HCT116 (cell line): ENCODE data around the gene TRIOBP. TPM values are rescaled to one million over a fixed set of nuclear protein-coding genes. Genes with fewer than 3 reads are reported as not detected.

Experiments used
- ATAC-seq: fragments of 200-7000 bp; cut with Tn5 transposase; 2 replicates; pipeline ENCODE4 v1.9.1; 2020; ENCODE audit warnings: mild to moderate bottlenecking, moderate library complexity
- BruUV-seq: library from RNA; stranded (reverse); fragments of 400-500 nt; replicated peaks from 2 replicates; lab custom pipeline; 2021; lab: Mats Ljungman, UMichigan
- CTCF ChIA-PET: fragments of 300-600 bp; sonication (Branson Sonifier 250); formaldehyde crosslinking; loops from one replicate; lab custom pipeline; 2021; ENCODE audit warnings: antibody characterized with exemption; lab: Charles Lee
- POLR2A ChIA-PET: fragments of 300-600, 350-600 bp; sonication (Branson Sonifier 250); formaldehyde crosslinking; loops from one replicate; lab custom pipeline; 2021; ENCODE audit warnings: antibody characterized with exemption; lab: Charles Lee
- RAD21 ChIA-PET, 2 experiments: fragments of 300-600 bp; sonication (Branson Sonifier 250); formaldehyde crosslinking; loops; one replicate each; lab custom pipeline; 2023; ENCODE audit warnings: low total read pairs in 2 of 2; ENCODE audit not compliant: uncharacterized antibody in 2 of 2, unreplicated experiment in 2 of 2, low non-redundant PET in 1 of 2; lab: Charles Lee
- DNase-seq: peaks from one replicate; pipeline ENCODE4 v3.0.0-alpha.2; 2010; ENCODE audit warnings: low read depth, low spot score
- H2AFZ ChIP-seq: fragments of 200-600 bp; shearing (Covaris generic), sonication (generic); 2 replicates; pipeline ENCODE4 v1.6.1; 2017; ENCODE audit warnings: low read depth, mixed run types, mixed read lengths, antibody characterized with exemption, low read length; ENCODE audit not compliant: poor library complexity, severe bottlenecking
- H3K27ac ChIP-seq: 2 replicates; pipeline ENCODE4 v1.5.1; 2012; ENCODE audit warnings: low read depth, low read length
- H3K27me3 ChIP-seq: fragments of 200-600 bp; sonication (generic); 2 replicates; pipeline ENCODE4 v1.6.1; 2016; ENCODE audit warnings: mixed run types, low read length, mixed read lengths; ENCODE audit not compliant: insufficient read depth
- H3K36me3 ChIP-seq, 2 experiments: fragments of 200-500 bp in 1 of 2; fragments of 200-600 bp in 1 of 2; sonication (Bioruptor generic) in 1 of 2; sonication (generic) in 1 of 2; 2 replicates each; pipeline versions ENCODE4 v1.5.1 to v1.6.1; 2014 to 2016; ENCODE audit warnings: low read length in 2 of 2, inconsistent platforms in 1 of 2, mixed read lengths in 1 of 2, mixed run types in 1 of 2; ENCODE audit not compliant: insufficient read depth in 2 of 2, control insufficient read depth in 1 of 2
- H3K4me1 ChIP-seq, 2 experiments: fragments of 200-600 bp in 1 of 2; sonication (generic) in 1 of 2; 2 replicates each; pipeline versions ENCODE4 v1.5.1 to v1.6.1; 2012 to 2017; ENCODE audit warnings: low read length in 2 of 2, inconsistent platforms in 1 of 2, mild to moderate bottlenecking in 1 of 2, mixed read lengths in 1 of 2, mixed run types in 1 of 2, moderate library complexity in 1 of 2; ENCODE audit not compliant: insufficient read depth in 2 of 2, control insufficient read depth in 1 of 2
- H3K4me2 ChIP-seq: fragments of 200-600 bp; sonication (generic); 2 replicates; pipeline ENCODE4 v1.6.1; 2017; ENCODE audit warnings: mixed run types, low read length, mixed read lengths
- H3K4me3 ChIP-seq, 2 experiments: fragments of 200-600 bp in 1 of 2; sonication (generic) in 1 of 2; replicated peaks in 1 of 2; 2 replicates each; pipeline ENCODE4 v1.5.1; 2011 to 2016; ENCODE audit warnings: low read length in 2 of 2, control low read depth in 1 of 2, low read depth in 1 of 2, mild to moderate bottlenecking in 1 of 2, mixed read lengths in 1 of 2, mixed run types in 1 of 2
- H3K79me2 ChIP-seq: fragments of 200-600 bp; sonication (generic); 2 replicates; pipeline ENCODE4 v1.6.1; 2017; ENCODE audit warnings: mild to moderate bottlenecking, mixed run types, low read length, moderate library complexity, mixed read lengths; ENCODE audit not compliant: insufficient read depth
- H3K9ac ChIP-seq: fragments of 200-600 bp; sonication (generic); 2 replicates; pipeline ENCODE4 v1.6.1; 2016; ENCODE audit warnings: low read length, mixed read lengths
- H3K9me2 ChIP-seq: fragments of 200-600 bp; sonication (generic), shearing (Covaris generic); 2 replicates; pipeline ENCODE4 v1.6.1; 2017; ENCODE audit warnings: mixed run types, mild to moderate bottlenecking, moderate library complexity; ENCODE audit not compliant: insufficient read depth
- H3K9me3 ChIP-seq, 2 experiments: fragments of 200-500 bp in 1 of 2; fragments of 200-600 bp in 1 of 2; sonication (Bioruptor generic) in 1 of 2; sonication (generic) in 1 of 2; 2 replicates each; pipeline ENCODE4 v1.6.1; 2014 to 2017; ENCODE audit warnings: low read length in 2 of 2, mixed read lengths in 2 of 2, inconsistent platforms in 1 of 2, low read depth in 1 of 2, mild to moderate bottlenecking in 1 of 2, mixed run types in 1 of 2, moderate library complexity in 1 of 2; ENCODE audit not compliant: control insufficient read depth in 1 of 2, insufficient read depth in 1 of 2
- H4K20me1 ChIP-seq: fragments of 200-600 bp; sonication (generic), shearing (Covaris generic); 2 replicates; pipeline ENCODE4 v1.6.1; 2017; ENCODE audit warnings: mixed run types, mild to moderate bottlenecking, moderate library complexity; ENCODE audit not compliant: insufficient read depth
- CBX3 ChIP-seq: IDR thresholded peaks from 2 replicates; pipeline ENCODE4 v1.6.1; 2012; ENCODE audit warnings: low read depth
- ELF1 ChIP-seq: IDR thresholded peaks from 2 replicates; pipeline ENCODE4 v1.6.1; 2012; ENCODE audit warnings: low read depth, borderline replicate concordance
- EZH2 ChIP-seq: fragments of 200-600 bp; sonication (generic); IDR thresholded peaks from 2 replicates; pipeline ENCODE4 v1.6.1; 2017; ENCODE audit warnings: antibody characterized with exemption, mixed run types
- POLR2A ChIP-seq: IDR thresholded peaks from 2 replicates; pipeline ENCODE4 v1.7.0; 2011; ENCODE audit warnings: borderline replicate concordance; ENCODE audit not compliant: insufficient read depth, insufficient read length; ENCODE audit errors: extremely low read depth
- RAD21 ChIP-seq: IDR thresholded peaks from 2 replicates; pipeline ENCODE4 v1.6.1; 2012; ENCODE audit warnings: low read depth, mild to moderate bottlenecking
- intact Hi-C: fragments of 100-400 bp; cut with micrococcal nuclease; formaldehyde crosslinking; loops from 2 replicates; pipeline ENCODE4 v1.10.0; 2022
- total RNA-seq: library from RNA; stranded (reverse); gene quantifications from one replicate; pipeline ENCODE4 v1.2.1, GENCODE V29; 2021; ENCODE audit not compliant: unreplicated experiment
- TF ChIP-seq, protein P1 (sequence below): IDR thresholded peaks from 2 replicates; pipeline ENCODE4 v1.6.1; 2012; ENCODE audit warnings: low read depth
- TF ChIP-seq, protein P2 (sequence below), 3 experiments: fragments of 200-600 bp in 1 of 3; sonication (generic) in 1 of 3; IDR thresholded peaks in 2 of 3; conservative IDR thresholded peaks in 1 of 3; 2 replicates each; pipeline ENCODE4 v1.5.1; 2012 to 2017; ENCODE audit warnings: low read depth in 2 of 3, low read length in 2 of 3, antibody characterized with exemption in 1 of 3, borderline replicate concordance in 1 of 3, control low read depth in 1 of 3, mild to moderate bottlenecking in 1 of 3, mixed read lengths in 1 of 3, mixed run types in 1 of 3, moderate library complexity in 1 of 3; ENCODE audit not compliant: insufficient read depth in 1 of 3

The TRIOBP gene
- total RNA-seq, 1 experiment from 2014 or later = 244 TPM

DNA sequence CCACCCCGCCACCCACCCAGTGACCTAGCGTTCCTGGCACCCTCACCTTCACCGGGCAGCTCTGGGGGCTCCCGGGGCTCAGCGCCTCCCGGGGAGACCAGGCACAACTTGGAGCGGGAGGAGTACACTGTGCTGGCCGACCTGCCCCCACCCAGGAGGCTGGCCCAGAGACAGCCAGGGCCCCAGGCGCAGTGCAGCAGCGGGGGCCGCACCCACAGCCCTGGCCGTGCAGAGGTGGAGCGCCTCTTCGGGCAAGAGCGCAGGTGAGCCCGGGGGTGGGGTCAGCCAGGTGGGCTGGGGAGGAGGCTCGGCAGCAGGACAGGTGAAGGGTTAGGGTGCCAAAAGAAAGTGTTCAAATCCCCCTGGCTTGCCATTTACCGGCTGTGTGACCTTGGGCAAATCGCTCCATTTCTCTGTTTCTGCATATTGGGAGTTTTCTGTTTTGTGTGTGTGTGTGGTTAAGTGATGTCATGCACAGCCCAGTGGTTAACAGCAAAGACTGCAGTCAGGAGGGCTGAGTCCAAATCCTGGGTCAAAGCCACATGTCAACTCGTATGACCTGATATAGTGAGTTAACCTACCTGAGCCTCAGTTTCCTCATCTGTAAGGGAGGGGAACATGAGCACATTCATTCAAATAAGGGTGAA is 29.5 kb downstream of the TRIOBP start:
- TF ChIP-seq, protein P1, sequence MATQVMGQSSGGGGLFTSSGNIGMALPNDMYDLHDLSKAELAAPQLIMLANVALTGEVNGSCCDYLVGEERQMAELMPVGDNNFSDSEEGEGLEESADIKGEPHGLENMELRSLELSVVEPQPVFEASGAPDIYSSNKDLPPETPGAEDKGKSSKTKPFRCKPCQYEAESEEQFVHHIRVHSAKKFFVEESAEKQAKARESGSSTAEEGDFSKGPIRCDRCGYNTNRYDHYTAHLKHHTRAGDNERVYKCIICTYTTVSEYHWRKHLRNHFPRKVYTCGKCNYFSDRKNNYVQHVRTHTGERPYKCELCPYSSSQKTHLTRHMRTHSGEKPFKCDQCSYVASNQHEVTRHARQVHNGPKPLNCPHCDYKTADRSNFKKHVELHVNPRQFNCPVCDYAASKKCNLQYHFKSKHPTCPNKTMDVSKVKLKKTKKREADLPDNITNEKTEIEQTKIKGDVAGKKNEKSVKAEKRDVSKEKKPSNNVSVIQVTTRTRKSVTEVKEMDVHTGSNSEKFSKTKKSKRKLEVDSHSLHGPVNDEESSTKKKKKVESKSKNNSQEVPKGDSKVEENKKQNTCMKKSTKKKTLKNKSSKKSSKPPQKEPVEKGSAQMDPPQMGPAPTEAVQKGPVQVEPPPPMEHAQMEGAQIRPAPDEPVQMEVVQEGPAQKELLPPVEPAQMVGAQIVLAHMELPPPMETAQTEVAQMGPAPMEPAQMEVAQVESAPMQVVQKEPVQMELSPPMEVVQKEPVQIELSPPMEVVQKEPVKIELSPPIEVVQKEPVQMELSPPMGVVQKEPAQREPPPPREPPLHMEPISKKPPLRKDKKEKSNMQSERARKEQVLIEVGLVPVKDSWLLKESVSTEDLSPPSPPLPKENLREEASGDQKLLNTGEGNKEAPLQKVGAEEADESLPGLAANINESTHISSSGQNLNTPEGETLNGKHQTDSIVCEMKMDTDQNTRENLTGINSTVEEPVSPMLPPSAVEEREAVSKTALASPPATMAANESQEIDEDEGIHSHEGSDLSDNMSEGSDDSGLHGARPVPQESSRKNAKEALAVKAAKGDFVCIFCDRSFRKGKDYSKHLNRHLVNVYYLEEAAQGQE = no peak
- no peak for TF ChIP-seq POLR2A
- peak; percentile 43; the same call in 1 of the 2 replicates for TF ChIP-seq RAD21
- TF ChIP-seq EZH2 = no peak
- TF ChIP-seq, protein P2, sequence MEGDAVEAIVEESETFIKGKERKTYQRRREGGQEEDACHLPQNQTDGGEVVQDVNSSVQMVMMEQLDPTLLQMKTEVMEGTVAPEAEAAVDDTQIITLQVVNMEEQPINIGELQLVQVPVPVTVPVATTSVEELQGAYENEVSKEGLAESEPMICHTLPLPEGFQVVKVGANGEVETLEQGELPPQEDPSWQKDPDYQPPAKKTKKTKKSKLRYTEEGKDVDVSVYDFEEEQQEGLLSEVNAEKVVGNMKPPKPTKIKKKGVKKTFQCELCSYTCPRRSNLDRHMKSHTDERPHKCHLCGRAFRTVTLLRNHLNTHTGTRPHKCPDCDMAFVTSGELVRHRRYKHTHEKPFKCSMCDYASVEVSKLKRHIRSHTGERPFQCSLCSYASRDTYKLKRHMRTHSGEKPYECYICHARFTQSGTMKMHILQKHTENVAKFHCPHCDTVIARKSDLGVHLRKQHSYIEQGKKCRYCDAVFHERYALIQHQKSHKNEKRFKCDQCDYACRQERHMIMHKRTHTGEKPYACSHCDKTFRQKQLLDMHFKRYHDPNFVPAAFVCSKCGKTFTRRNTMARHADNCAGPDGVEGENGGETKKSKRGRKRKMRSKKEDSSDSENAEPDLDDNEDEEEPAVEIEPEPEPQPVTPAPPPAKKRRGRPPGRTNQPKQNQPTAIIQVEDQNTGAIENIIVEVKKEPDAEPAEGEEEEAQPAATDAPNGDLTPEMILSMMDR (IDR thresholded peaks at IDR 0.05 in 2 of 3, conservative IDR thresholded peaks at IDR 0.05 in 1 of 3; ENCODE audit: borderline replicate concordance in 1 of 3, insufficient read depth in 1 of 3, low read depth in 2 of 3, low read length in 2 of 3) = 0 out of 6 replicates have a peak, but pooled peaks of 1 of the 3 experiments have one; percentile 14
- no peak for TF ChIP-seq ELF1
- TF ChIP-seq CBX3 = no peak
- TF ChIP-seq, all 23 proteins: peak for 2
- Histone ChIP-seq H3K4me2 (no peak overlapping the region), H3K36me3 (no peaks in the 10 kb centered on the region), H2AFZ (no peak overlapping the region), H3K9ac (no peak overlapping the region), H3K27me3 (no peaks in the 10 kb centered on the region), H3K79me2 (no peaks in the 10 kb centered on the region), H3K4me3 (no peak overlapping the region), H3K4me1 (0 out of 4 replicates have a peak, but pooled peaks cover 0 to 3% of the 10 kb centered on the region in 2 experiments), H3K9me2 (no peaks in the 10 kb centered on the region), H3K9me3 (no peaks in the 10 kb centered on the region; a peak in 1 of 4 replicates), H4K20me1 (no peaks in the 10 kb centered on the region), H3K27ac (no peak overlapping the region)
- no TSS peak for BruUV-seq
- ChIA-PET POLR2A (no interaction called here), RAD21 (no interaction called here), CTCF (no interaction called here)
- DNase-seq (no peak), ATAC-seq (peak; percentile 60)
- intact Hi-C loops = no loop called here
